HCT116 (cell line): Measurements from ENCODE around the gene ZNF853. TPM values are rescaled to one million over a fixed set of nuclear protein-coding genes. Genes with fewer than 3 reads are reported as not detected.
"Not testable (repeated sequence)": the region's sequence is repeated elsewhere in the genome, so short reads cannot be mapped to it uniquely, and the experiment has no call there.

Experiments used
- ATAC-seq: fragments of 200-7000 bp; cut with Tn5 transposase; 2 replicates; pipeline ENCODE4 v1.9.1; 2020; ENCODE audit warnings: mild to moderate bottlenecking, moderate library complexity
- BruUV-seq: library from RNA; stranded (reverse); fragments of 400-500 nt; replicated peaks from 2 replicates; lab custom pipeline; 2021; lab: Mats Ljungman, UMichigan
- CTCF ChIA-PET: fragments of 300-600 bp; sonication (Branson Sonifier 250); formaldehyde crosslinking; loops from one replicate; lab custom pipeline; 2021; ENCODE audit warnings: antibody characterized with exemption; lab: Charles Lee
- POLR2A ChIA-PET: fragments of 300-600, 350-600 bp; sonication (Branson Sonifier 250); formaldehyde crosslinking; loops from one replicate; lab custom pipeline; 2021; ENCODE audit warnings: antibody characterized with exemption; lab: Charles Lee
- RAD21 ChIA-PET, 2 experiments: fragments of 300-600 bp; sonication (Branson Sonifier 250); formaldehyde crosslinking; loops; one replicate each; lab custom pipeline; 2023; ENCODE audit warnings: low total read pairs in 2 of 2; ENCODE audit not compliant: uncharacterized antibody in 2 of 2, unreplicated experiment in 2 of 2, low non-redundant PET in 1 of 2; lab: Charles Lee
- DNase-seq: peaks from one replicate; pipeline ENCODE4 v3.0.0-alpha.2; 2010; ENCODE audit warnings: low read depth, low spot score
- H2AFZ ChIP-seq: fragments of 200-600 bp; shearing (Covaris generic), sonication (generic); 2 replicates; pipeline ENCODE4 v1.6.1; 2017; ENCODE audit warnings: low read depth, mixed run types, mixed read lengths, antibody characterized with exemption, low read length; ENCODE audit not compliant: poor library complexity, severe bottlenecking
- H3K27ac ChIP-seq: 2 replicates; pipeline ENCODE4 v1.5.1; 2012; ENCODE audit warnings: low read depth, low read length
- H3K27me3 ChIP-seq: fragments of 200-600 bp; sonication (generic); 2 replicates; pipeline ENCODE4 v1.6.1; 2016; ENCODE audit warnings: mixed run types, low read length, mixed read lengths; ENCODE audit not compliant: insufficient read depth
- H3K36me3 ChIP-seq, 2 experiments: fragments of 200-500 bp in 1 of 2; fragments of 200-600 bp in 1 of 2; sonication (Bioruptor generic) in 1 of 2; sonication (generic) in 1 of 2; 2 replicates each; pipeline versions ENCODE4 v1.5.1 to v1.6.1; 2014 to 2016; ENCODE audit warnings: low read length in 2 of 2, inconsistent platforms in 1 of 2, mixed read lengths in 1 of 2, mixed run types in 1 of 2; ENCODE audit not compliant: insufficient read depth in 2 of 2, control insufficient read depth in 1 of 2
- H3K4me1 ChIP-seq, 2 experiments: fragments of 200-600 bp in 1 of 2; sonication (generic) in 1 of 2; 2 replicates each; pipeline versions ENCODE4 v1.5.1 to v1.6.1; 2012 to 2017; ENCODE audit warnings: low read length in 2 of 2, inconsistent platforms in 1 of 2, mild to moderate bottlenecking in 1 of 2, mixed read lengths in 1 of 2, mixed run types in 1 of 2, moderate library complexity in 1 of 2; ENCODE audit not compliant: insufficient read depth in 2 of 2, control insufficient read depth in 1 of 2
- H3K4me2 ChIP-seq: fragments of 200-600 bp; sonication (generic); 2 replicates; pipeline ENCODE4 v1.6.1; 2017; ENCODE audit warnings: mixed run types, low read length, mixed read lengths
- H3K4me3 ChIP-seq, 2 experiments: fragments of 200-600 bp in 1 of 2; sonication (generic) in 1 of 2; replicated peaks in 1 of 2; 2 replicates each; pipeline ENCODE4 v1.5.1; 2011 to 2016; ENCODE audit warnings: low read length in 2 of 2, control low read depth in 1 of 2, low read depth in 1 of 2, mild to moderate bottlenecking in 1 of 2, mixed read lengths in 1 of 2, mixed run types in 1 of 2
- H3K79me2 ChIP-seq: fragments of 200-600 bp; sonication (generic); 2 replicates; pipeline ENCODE4 v1.6.1; 2017; ENCODE audit warnings: mild to moderate bottlenecking, mixed run types, low read length, moderate library complexity, mixed read lengths; ENCODE audit not compliant: insufficient read depth
- H3K9ac ChIP-seq: fragments of 200-600 bp; sonication (generic); 2 replicates; pipeline ENCODE4 v1.6.1; 2016; ENCODE audit warnings: low read length, mixed read lengths
- H3K9me2 ChIP-seq: fragments of 200-600 bp; sonication (generic), shearing (Covaris generic); 2 replicates; pipeline ENCODE4 v1.6.1; 2017; ENCODE audit warnings: mixed run types, mild to moderate bottlenecking, moderate library complexity; ENCODE audit not compliant: insufficient read depth
- H3K9me3 ChIP-seq, 2 experiments: fragments of 200-500 bp in 1 of 2; fragments of 200-600 bp in 1 of 2; sonication (Bioruptor generic) in 1 of 2; sonication (generic) in 1 of 2; 2 replicates each; pipeline ENCODE4 v1.6.1; 2014 to 2017; ENCODE audit warnings: low read length in 2 of 2, mixed read lengths in 2 of 2, inconsistent platforms in 1 of 2, low read depth in 1 of 2, mild to moderate bottlenecking in 1 of 2, mixed run types in 1 of 2, moderate library complexity in 1 of 2; ENCODE audit not compliant: control insufficient read depth in 1 of 2, insufficient read depth in 1 of 2
- H4K20me1 ChIP-seq: fragments of 200-600 bp; sonication (generic), shearing (Covaris generic); 2 replicates; pipeline ENCODE4 v1.6.1; 2017; ENCODE audit warnings: mixed run types, mild to moderate bottlenecking, moderate library complexity; ENCODE audit not compliant: insufficient read depth
- intact Hi-C: fragments of 100-400 bp; cut with micrococcal nuclease; formaldehyde crosslinking; loops from 2 replicates; pipeline ENCODE4 v1.10.0; 2022
- total RNA-seq: library from RNA; stranded (reverse); gene quantifications from one replicate; pipeline ENCODE4 v1.2.1, GENCODE V29; 2021; ENCODE audit not compliant: unreplicated experiment

ZNF853 gene
- total RNA-seq, 1 experiment from 2014 or later, result 0.05 TPM

DNA sequence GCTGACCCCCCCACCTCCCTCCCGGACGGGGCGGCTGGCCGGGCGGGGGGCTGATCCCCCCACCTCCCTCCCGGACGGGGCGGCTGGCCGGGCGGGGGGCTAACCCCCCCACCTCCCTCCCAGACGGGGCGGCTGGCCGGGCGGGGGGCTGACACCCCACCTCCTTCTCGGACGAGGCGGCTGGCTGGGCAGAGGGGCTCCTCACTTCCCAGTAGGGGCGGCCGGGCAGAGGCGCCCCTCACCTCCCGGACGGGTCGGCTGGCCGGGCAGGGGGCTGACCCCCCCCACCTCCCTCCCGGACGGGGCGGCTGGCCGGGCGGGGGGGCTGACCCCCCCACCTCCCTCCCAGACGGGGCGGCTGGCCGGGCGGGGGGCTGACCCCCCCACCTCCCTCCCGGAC is 55.4 kb downstream of the ZNF853 start:
- intact Hi-C loops, H3K36me3 ChIP-seq, H3K4me3 ChIP-seq, CTCF ChIA-PET, H3K4me2 ChIP-seq, H3K9ac ChIP-seq, H3K9me2 ChIP-seq, RAD21 ChIA-PET, BruUV-seq, POLR2A ChIA-PET, H3K79me2 ChIP-seq, H4K20me1 ChIP-seq, ATAC-seq, H3K27me3 ChIP-seq, DNase-seq, H3K4me1 ChIP-seq, H3K27ac ChIP-seq, H2AFZ ChIP-seq: not testable (repeated sequence)
- H3K9me3 ChIP-seq, result peaks cover 25 to 26% of the 10 kb centered on the region in 2 experiments; a peak in 3 of 4 replicates

Other genes with a start within 250 kb of the ZNF853 start
- 269 TPM for gene RAC1, start 241.1 kb upstream of the ZNF853 start, total RNA-seq
- 30.2 TPM for gene DAGLB, start 167.7 kb upstream of the ZNF853 start, total RNA-seq
- gene KDELR2, start 131.5 kb upstream of the ZNF853 start, total RNA-seq, result 123 TPM
- 3.2 TPM for gene GRID2IP, start 64.1 kb upstream of the ZNF853 start, total RNA-seq
- 59.3 TPM for gene ZDHHC4, start 38.2 kb upstream of the ZNF853 start, total RNA-seq
- gene INTS15, start 25.6 kb upstream of the ZNF853 start, total RNA-seq, result 24.3 TPM
- gene ZNF316, start 21.7 kb downstream of the ZNF853 start, total RNA-seq, result 25.0 TPM
- gene ZNF12, start 91.3 kb downstream of the ZNF853 start, total RNA-seq, result 19.0 TPM
- gene RSPH10B2, start 138.5 kb downstream of the ZNF853 start, total RNA-seq, result 0.37 TPM
- 54.5 TPM for gene CCZ1B, start 210.7 kb downstream of the ZNF853 start, total RNA-seq